Measurements from ENCODE around the gene NDRG3. TPM values are rescaled to one million over a fixed set of nuclear protein-coding genes. Genes with fewer than 3 reads are reported as not detected.

Gene NDRG3
- total RNA-seq, 1 experiment from 2014 or later: 55.6 TPM

DNA sequence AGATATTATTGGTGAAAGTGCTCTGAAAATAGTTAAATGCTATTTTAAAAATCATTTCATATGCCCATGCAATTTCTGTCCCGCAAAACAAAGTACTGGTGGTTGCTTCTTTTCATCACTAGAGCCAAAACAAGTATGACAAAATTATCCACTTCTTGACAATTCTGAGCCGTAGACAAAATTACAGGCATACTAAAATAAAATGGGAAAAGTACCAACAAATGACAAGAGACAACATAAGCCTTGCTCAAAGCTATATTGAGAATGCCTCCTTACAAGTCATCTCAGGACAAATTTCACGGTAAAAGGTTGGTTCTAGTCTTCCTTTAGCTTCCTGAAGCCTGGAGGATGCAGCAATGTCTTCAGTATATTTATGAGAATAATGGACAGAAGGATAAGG, 28.9 kb downstream of the NDRG3 start:
- DNase-seq: no peak
- ChIA-PET CTCF (no interaction called here), POLR2A (ENCODE audit: unreplicated experiment) (no interaction called here)
- H3K27me3 ChIP-seq (ENCODE audit: insufficient read depth, low read depth): no peaks in the 10 kb centered on the region
- H4K20me1 ChIP-seq (ENCODE audit: insufficient read depth): no peaks in the 10 kb centered on the region
- no peaks in the 10 kb centered on the region for H3K9me2 ChIP-seq (ENCODE audit: insufficient read depth)
- no peak overlapping the region for H3K4me2 ChIP-seq
- no peak overlapping the region for H3K27ac ChIP-seq
- TF ChIP-seq CTCF (conservative IDR thresholded peaks at IDR 0.05): no peak
- no peak for TF ChIP-seq EZH2 (IDR thresholded peaks at IDR 0.05; ENCODE audit: low read depth)
- H3K4me1 ChIP-seq (replicated peaks; ENCODE audit: insufficient read depth): no peaks in the 10 kb centered on the region
- H3K36me3 ChIP-seq (ENCODE audit: low read depth): no peaks in the 10 kb centered on the region
- BruUV-seq (replicated peaks): no TSS peak
- no peaks in the 10 kb centered on the region for H3F3A ChIP-seq (ENCODE audit: insufficient read depth, low read depth)
- no peak overlapping the region for H3K4me3 ChIP-seq
- intact Hi-C loops (cut with micrococcal nuclease; ENCODE audit: unreplicated experiment): no loop called here
- no peaks in the 10 kb centered on the region; the same call in 1 of the 2 replicates for H3K9me3 ChIP-seq (ENCODE audit: insufficient read depth, low read depth)
- H2AFZ ChIP-seq: no peak overlapping the region
- H3K79me2 ChIP-seq (ENCODE audit: low read depth): no peaks in the 10 kb centered on the region

DNA sequence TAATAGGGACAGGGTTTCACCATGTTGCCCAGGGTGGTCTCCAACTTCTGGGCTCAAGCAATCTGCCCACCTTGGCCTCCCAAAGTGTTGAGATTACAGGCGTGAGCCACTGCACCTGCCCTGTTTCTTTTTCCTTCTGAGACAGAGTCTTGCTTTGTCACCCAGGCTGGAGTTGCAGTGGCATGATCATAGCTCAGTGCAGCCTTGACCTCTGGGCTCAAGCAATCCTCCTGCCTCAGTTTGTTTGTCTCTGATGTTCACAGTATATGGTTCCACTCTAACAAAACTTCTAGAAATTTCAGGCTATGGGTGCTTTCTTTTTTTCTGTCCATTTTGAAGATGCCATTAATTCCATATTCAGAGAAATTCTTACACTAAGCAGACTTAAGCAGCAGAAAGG, 33.1 kb downstream of the NDRG3 start:
- no peak overlapping the region for H3K4me2 ChIP-seq
- ChIA-PET POLR2A (ENCODE audit: unreplicated experiment) (no interaction called here), CTCF (interaction anchor here (0.6 kb wide), 1 partner anchor 9 kb away, joined by 3 read pairs; no protein-coding TSS in a partner anchor)
- H3K36me3 ChIP-seq (ENCODE audit: low read depth): no peaks in the 10 kb centered on the region
- H4K20me1 ChIP-seq (ENCODE audit: insufficient read depth): no peaks in the 10 kb centered on the region
- no peak for TF ChIP-seq CTCF (conservative IDR thresholded peaks at IDR 0.05)
- TF ChIP-seq EZH2 (IDR thresholded peaks at IDR 0.05; ENCODE audit: low read depth): no peak
- H3K9me3 ChIP-seq (ENCODE audit: insufficient read depth, low read depth): no peaks in the 10 kb centered on the region; the same call in 1 of the 2 replicates
- no peaks in the 10 kb centered on the region for H3K4me1 ChIP-seq (replicated peaks; ENCODE audit: insufficient read depth)
- H3K4me3 ChIP-seq: no peak overlapping the region
- no peak for DNase-seq
- H3K9me2 ChIP-seq (ENCODE audit: insufficient read depth): no peaks in the 10 kb centered on the region
- no peak overlapping the region for H3K27ac ChIP-seq
- intact Hi-C loops (cut with micrococcal nuclease; ENCODE audit: unreplicated experiment): no loop called here
- no peaks in the 10 kb centered on the region for H3K79me2 ChIP-seq (ENCODE audit: low read depth)
- no peaks in the 10 kb centered on the region; the same call in 1 of the 2 replicates for H3F3A ChIP-seq (ENCODE audit: insufficient read depth, low read depth)
- no TSS peak for BruUV-seq (replicated peaks)
- H2AFZ ChIP-seq: no peak overlapping the region
- H3K27me3 ChIP-seq (ENCODE audit: insufficient read depth, low read depth): no peaks in the 10 kb centered on the region

GRCh38 chr20:36709126-36709525, 36.8 kb downstream of the NDRG3 start:
- Histone ChIP-seq H3K27ac (no peak overlapping the region), H3K27me3 (ENCODE audit: insufficient read depth, low read depth) (no peaks in the 10 kb centered on the region), H3K9me3 (ENCODE audit: insufficient read depth, low read depth) (no peaks in the 10 kb centered on the region; the same call in 1 of the 2 replicates), H3K9me2 (ENCODE audit: insufficient read depth) (no peaks in the 10 kb centered on the region), H3K4me1 (replicated peaks; ENCODE audit: insufficient read depth) (no peaks in the 10 kb centered on the region), H3K4me2 (no peak overlapping the region), H4K20me1 (ENCODE audit: insufficient read depth) (no peaks in the 10 kb centered on the region), H3F3A (ENCODE audit: insufficient read depth, low read depth) (no peaks in the 10 kb centered on the region; the same call in 1 of the 2 replicates), H2AFZ (no peak overlapping the region), H3K36me3 (ENCODE audit: low read depth) (no peaks in the 10 kb centered on the region), H3K4me3 (no peak overlapping the region), H3K79me2 (ENCODE audit: low read depth) (no peaks in the 10 kb centered on the region)
- intact Hi-C loops (cut with micrococcal nuclease; ENCODE audit: unreplicated experiment): no loop called here
- TF ChIP-seq EZH2 (IDR thresholded peaks at IDR 0.05; ENCODE audit: low read depth): no peak
- no peak for TF ChIP-seq CTCF (conservative IDR thresholded peaks at IDR 0.05)
- BruUV-seq (replicated peaks): no TSS peak
- POLR2A ChIA-PET (ENCODE audit: unreplicated experiment): no interaction called here
- no peak for DNase-seq
- CTCF ChIA-PET: no interaction called here

Data from PC-9 (cell line).